LNCAP (cell line): Measurements from ENCODE around the gene ZNF423.

Source experiments
- CTCF ChIP-seq: fragments of 450-650 bp; IDR thresholded peaks from 2 replicates; pipeline ENCODE4 v1.5.1; 2017; ENCODE audit warnings: mild to moderate bottlenecking

Gene ZNF423

GRCh38 chr16:49544828-49545227 is 311.1 kb downstream of the ZNF423 start:
- TF ChIP-seq CTCF = no peak

DNA sequence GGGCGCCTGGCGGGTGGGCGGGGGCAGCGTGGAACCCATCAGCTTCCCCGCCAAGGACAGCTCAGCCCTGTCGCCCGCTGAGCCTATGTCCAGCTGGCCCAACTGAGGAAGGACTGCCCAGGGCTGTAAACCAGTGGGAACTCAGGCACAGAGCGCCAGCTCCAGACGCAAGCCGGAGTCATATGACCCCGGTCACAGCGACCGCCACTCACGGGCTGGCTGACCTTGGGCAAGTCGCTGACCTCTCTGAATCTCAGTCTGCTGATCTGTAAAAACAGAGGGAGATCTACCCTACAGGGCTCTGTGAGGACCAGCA is 312.3 kb downstream of the ZNF423 start:
- TF ChIP-seq CTCF = no peak

DNA sequence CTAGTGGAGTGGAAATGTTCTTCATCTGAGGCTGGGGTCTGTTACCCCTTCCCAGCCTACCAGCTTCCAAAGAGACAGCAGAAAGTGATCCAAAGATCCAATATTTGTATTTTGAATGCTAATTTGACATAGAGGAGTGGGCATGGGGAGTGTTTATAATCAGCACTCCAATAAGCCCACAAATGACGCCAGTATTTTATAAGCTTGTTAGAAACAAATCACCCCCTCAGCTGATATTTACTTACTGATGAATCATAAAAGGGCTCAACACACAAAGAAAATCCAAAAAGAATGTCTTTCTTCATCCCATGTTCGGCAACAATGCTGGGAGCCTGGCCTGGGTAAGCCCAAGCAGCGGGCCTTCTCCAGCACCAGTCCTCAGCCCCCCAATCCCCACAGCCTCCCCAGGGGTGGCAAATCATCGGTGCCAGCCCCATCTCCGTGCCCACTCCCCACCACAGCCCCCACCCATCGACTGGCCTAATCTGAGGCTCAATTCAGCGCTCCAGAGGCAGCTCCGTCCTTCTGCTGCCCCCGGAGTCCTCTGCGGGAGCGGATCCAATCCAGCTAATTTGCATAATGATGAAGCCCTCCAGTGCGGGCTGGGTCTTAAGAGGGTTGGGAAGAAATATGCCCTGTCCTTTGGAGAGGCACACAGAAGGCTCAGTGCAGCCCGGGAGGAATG is 312.8 kb downstream of the ZNF423 start:
- TF ChIP-seq CTCF = no peak

DNA sequence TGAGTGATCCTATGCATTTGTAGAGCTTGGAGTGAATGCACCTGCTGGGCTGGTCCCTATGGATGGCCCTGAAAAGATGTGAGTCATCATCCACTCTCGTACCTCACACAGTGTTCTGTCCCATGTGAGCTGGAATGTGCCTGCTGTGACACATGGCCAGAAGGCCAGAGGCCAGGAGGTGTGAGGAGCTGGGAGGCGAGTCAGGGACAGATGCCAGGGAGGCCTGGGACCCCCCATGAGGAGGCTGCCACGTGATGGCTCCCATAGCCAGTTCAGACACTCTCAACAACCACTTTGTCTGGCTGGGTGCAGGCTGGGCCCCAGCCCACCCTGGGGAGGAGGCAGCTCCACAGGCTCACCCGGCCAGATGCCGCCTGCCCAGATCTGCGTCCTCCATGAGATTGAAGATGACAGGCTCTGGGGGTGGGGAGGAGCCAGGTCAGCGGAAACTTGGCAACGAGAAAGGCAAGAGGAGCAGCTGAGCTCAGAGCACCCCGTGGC is 313.5 kb downstream of the ZNF423 start:
- TF ChIP-seq CTCF = no peak

GRCh38 chr16:49540836-49541235 is 315.1 kb downstream of the ZNF423 start:
- no peak for TF ChIP-seq CTCF

GRCh38 chr16:49539758-49540157 is 316.2 kb downstream of the ZNF423 start:
- no peak for TF ChIP-seq CTCF

- TF ChIP-seq CTCF = no peak
Observed at GRCh38 chr16:49537924-49538459, 317.9 kb downstream of the ZNF423 start.
